ENCODE data around the gene MRPS25. TPM values are rescaled to one million over a fixed set of nuclear protein-coding genes. Genes with fewer than 3 reads are reported as not detected.

MRPS25 gene
- total RNA-seq, result 10 to 100 TPM; 22.3 to 46.8 (median 29.2) TPM

DNA sequence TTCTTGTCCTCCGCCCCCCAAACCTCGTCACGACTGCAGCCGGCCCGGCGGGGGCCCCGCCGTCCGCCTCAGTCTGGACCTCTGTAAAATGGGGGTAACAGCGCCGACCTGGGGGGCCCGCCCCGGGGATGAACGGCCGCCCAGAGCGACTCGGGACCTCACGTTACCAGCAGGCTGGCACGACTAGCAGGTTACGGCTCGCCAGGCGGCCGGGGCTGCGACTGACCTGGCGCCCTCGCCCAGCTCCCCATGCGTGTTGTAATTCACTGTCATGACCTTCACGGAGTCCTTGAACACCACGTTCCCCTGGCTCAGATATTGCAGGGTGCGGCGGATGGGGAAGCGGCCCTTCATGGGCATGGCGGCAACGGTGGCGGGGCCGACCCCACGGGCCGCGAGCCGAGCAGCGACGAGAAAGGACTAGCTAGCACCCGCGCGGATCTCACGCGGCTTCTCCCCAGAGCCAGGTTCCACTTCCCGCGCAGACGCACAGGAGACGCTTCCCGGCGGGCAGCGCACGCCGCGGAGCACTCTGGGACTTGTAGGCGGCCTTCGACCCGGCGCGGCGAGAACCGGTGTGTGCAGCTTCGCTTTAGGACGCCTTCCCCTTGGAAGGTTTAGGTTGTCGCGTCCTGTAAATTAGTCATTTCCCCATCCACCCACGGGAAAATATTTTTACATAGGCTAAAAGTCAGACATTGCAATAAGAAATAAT, at the start of gene MRPS25:
Gene MRPS25, minus strand, starts transcription at position 481 of the 715 bp plus-strand sequence. Its CDS starts 121 bp downstream, at position 360.
- 0% methylated on average over 30 of the region's 69 CpGs for WGBS
- Histone ChIP-seq H3K4me3 (peak within 1 kb of the TSS; percentile 94), H3K4me1 (peaks cover 20% of the 10 kb centered on the region), H3K9me3 (no peaks in the 10 kb centered on the region), H3K27me3 (no peaks in the 10 kb centered on the region), H3K36me3 (peaks cover under 1% of the 10 kb centered on the region), H3K27ac (peak within 1 kb of the TSS; percentile 81)
- DNase-seq (ENCODE audit: low spot score in 2 of 2), result peak; percentile 92 to 94
- TF ChIP-seq POLR2A (IDR thresholded peaks at IDR 0.05) (peak in 1 of 2 donors; percentile 80), CTCF (IDR thresholded peaks at IDR 0.05) (no peak), POLR2AphosphoS5 (IDR thresholded peaks at IDR 0.05) (peak; percentile 26 to 88 (median 83))

GRCh38 chr3:15113884-15114283, 48.8 kb upstream of the MRPS25 start:
- H3K36me3 ChIP-seq, result no peaks in the 10 kb centered on the region
- no peaks in the 10 kb centered on the region for H3K4me1 ChIP-seq
- no peak overlapping the region for H3K4me3 ChIP-seq
- no peak for DNase-seq (ENCODE audit: low spot score in 2 of 2)
- peaks cover 6% of the 10 kb centered on the region for H3K27me3 ChIP-seq
- WGBS, result 65% methylated on average over 3 of the region's 3 CpGs
- no peaks in the 10 kb centered on the region for H3K9me3 ChIP-seq
- TF ChIP-seq CTCF (IDR thresholded peaks at IDR 0.05), result no peak
- no peak for TF ChIP-seq POLR2AphosphoS5 (IDR thresholded peaks at IDR 0.05)
- no peak for TF ChIP-seq POLR2A (IDR thresholded peaks at IDR 0.05)
- no peak for TF ChIP-seq EP300 (IDR thresholded peaks at IDR 0.05)
- no peak overlapping the region for H3K27ac ChIP-seq

DNA sequence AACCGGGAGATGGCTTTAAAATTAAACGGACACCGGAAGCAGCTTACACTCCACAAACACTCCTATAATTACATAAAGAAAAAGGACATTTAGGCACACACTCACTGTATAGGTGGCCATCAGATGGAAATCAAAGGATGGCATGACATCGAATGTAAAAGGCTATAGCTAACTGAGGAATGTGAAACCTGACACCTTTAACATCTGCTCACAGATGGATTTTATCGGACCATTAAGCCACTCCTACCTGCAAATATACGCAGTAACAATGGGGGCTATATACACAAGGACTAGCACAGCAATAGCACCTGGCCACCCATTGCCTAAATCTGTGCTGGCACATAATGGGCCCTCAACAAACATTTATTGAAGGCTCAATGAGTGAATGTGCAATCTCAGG, 48.4 kb upstream of the MRPS25 start:
- DNase-seq (ENCODE audit: low spot score in 2 of 2), result no peak
- Histone ChIP-seq H3K27ac (no peak overlapping the region), H3K27me3 (peaks cover 2% of the 10 kb centered on the region), H3K4me3 (no peak overlapping the region), H3K4me1 (no peaks in the 10 kb centered on the region), H3K36me3 (no peaks in the 10 kb centered on the region), H3K9me3 (no peaks in the 10 kb centered on the region)
- WGBS, result 48% methylated on average over 6 of the region's 6 CpGs
- TF ChIP-seq POLR2AphosphoS5 (IDR thresholded peaks at IDR 0.05), result no peak
- no peak for TF ChIP-seq CTCF (IDR thresholded peaks at IDR 0.05)
- no peak for TF ChIP-seq EP300 (IDR thresholded peaks at IDR 0.05)
- TF ChIP-seq POLR2A (IDR thresholded peaks at IDR 0.05), result no peak

- no peak for DNase-seq (ENCODE audit: low spot score in 2 of 2)
- Histone ChIP-seq H3K9me3 (no peaks in the 10 kb centered on the region), H3K27me3 (no peaks in the 10 kb centered on the region), H3K36me3 (no peaks in the 10 kb centered on the region), H3K4me1 (peaks cover 5% of the 10 kb centered on the region), H3K4me3 (no peak overlapping the region), H3K27ac (no peak overlapping the region)
- TF ChIP-seq POLR2A (IDR thresholded peaks at IDR 0.05) (no peak), CTCF (IDR thresholded peaks at IDR 0.05) (no peak), POLR2AphosphoS5 (IDR thresholded peaks at IDR 0.05) (no peak), EP300 (IDR thresholded peaks at IDR 0.05) (no peak)
- WGBS, result 66% methylated on average over 3 of the region's 3 CpGs
These were observed 46.9 kb upstream of the MRPS25 start for GRCh38 chr3:15112011-15112410.

DNA sequence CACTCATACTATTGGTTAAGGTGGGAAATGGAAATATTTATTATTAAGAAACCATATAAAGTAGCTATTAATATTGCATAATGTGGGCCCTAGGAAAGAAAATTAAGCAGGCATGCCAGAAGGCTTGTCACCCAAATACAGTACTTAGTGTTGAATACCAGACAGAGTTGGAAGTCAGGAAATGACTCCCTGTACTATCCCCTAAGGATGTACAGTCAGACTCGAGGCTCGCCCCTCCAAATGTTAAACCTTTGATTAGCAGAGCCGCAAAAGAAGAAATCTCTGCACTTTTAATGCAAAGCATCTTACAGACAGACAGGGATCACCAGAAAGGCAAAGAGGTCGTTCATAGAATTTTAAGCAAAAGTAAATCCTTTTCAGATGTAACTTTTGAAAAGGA, 45.1 kb upstream of the MRPS25 start:
- DNase-seq (ENCODE audit: low spot score in 2 of 2), result no peak
- TF ChIP-seq POLR2AphosphoS5 (IDR thresholded peaks at IDR 0.05) (no peak), POLR2A (IDR thresholded peaks at IDR 0.05) (no peak), EP300 (IDR thresholded peaks at IDR 0.05) (no peak), CTCF (IDR thresholded peaks at IDR 0.05) (no peak)
- 62% methylated on average over 4 of the region's 4 CpGs for WGBS
- Histone ChIP-seq H3K27me3 (no peaks in the 10 kb centered on the region), H3K27ac (no peak overlapping the region), H3K4me3 (no peak overlapping the region), H3K4me1 (peaks cover 5% of the 10 kb centered on the region), H3K36me3 (no peaks in the 10 kb centered on the region), H3K9me3 (no peaks in the 10 kb centered on the region)

Measured in suprapubic skin (tissue), 4 donors.